Caco-2 (cell line): ENCODE measurements around the gene ZSCAN5C. TPM values are rescaled to one million over a fixed set of nuclear protein-coding genes. Genes with fewer than 3 reads are reported as not detected.

Source experiments
- BruUV-seq: library from RNA; stranded (reverse); fragments of 400-500 nt; replicated peaks from 2 replicates; lab custom pipeline; 2021; lab: Mats Ljungman, UMichigan
- CTCF ChIA-PET: fragments of 300-600 bp; sonication (Branson Sonifier 250); formaldehyde crosslinking; loops from one replicate; lab custom pipeline; 2022; ENCODE audit warnings: antibody characterized with exemption; lab: Charles Lee
- POLR2A ChIA-PET: fragments of 300-600 bp; sonication (Branson Sonifier 250); formaldehyde crosslinking; loops from one replicate; lab custom pipeline; 2022; ENCODE audit warnings: antibody characterized with exemption; lab: Charles Lee
- DNase-seq, 2 experiments: peaks; one replicate each; pipeline versions ENCODE4 v3.0.0 to v3.0.0-alpha.2; 2020 to 2022
- H3K27me3 ChIP-seq: replicated peaks from 2 replicates; pipeline ENCODE4 v1.6.0; 2011; ENCODE audit warnings: low read length; ENCODE audit not compliant: control insufficient read depth, insufficient read depth
- H3K36me3 ChIP-seq: 2 replicates; pipeline ENCODE4 v1.5.1; 2011; ENCODE audit warnings: low read length; ENCODE audit not compliant: control insufficient read depth, insufficient read depth
- H3K4me1 ChIP-seq: fragments of 250-450 bp; sonication (Bioruptor Pico); 2 replicates; pipeline ENCODE4 v1.5.1; 2020; ENCODE audit warnings: mild to moderate bottlenecking
- H3K4me3 ChIP-seq: 2 replicates; pipeline ENCODE4 v1.5.1; 2011; ENCODE audit warnings: low read depth, mild to moderate bottlenecking, control low read depth, low read length
- H3K9me3 ChIP-seq: fragments of 250-450 bp; sonication (Bioruptor Pico); 2 replicates; pipeline ENCODE4 v1.5.1; 2020; ENCODE audit warnings: mild to moderate bottlenecking, moderate library complexity
- H3K27ac Mint-ChIP-seq: one replicate; pipeline ENCODE4 v1.8.0; 2022; ENCODE audit warnings: mixed read lengths; ENCODE audit not compliant: unreplicated experiment
- H3K27me3 Mint-ChIP-seq: one replicate; pipeline ENCODE4 v1.8.0; 2022; ENCODE audit warnings: mixed read lengths; ENCODE audit not compliant: insufficient read depth, unreplicated experiment
- H3K36me3 Mint-ChIP-seq: one replicate; pipeline ENCODE4 v1.8.0; 2022; ENCODE audit warnings: mild to moderate bottlenecking, mixed read lengths; ENCODE audit not compliant: insufficient read depth, unreplicated experiment
- H3K4me1 Mint-ChIP-seq: one replicate; pipeline ENCODE4 v1.8.0; 2022; ENCODE audit warnings: low read depth, mixed read lengths; ENCODE audit not compliant: unreplicated experiment
- H3K4me3 Mint-ChIP-seq: one replicate; pipeline ENCODE4 v1.8.0; 2022; ENCODE audit warnings: mild to moderate bottlenecking, moderate library complexity, mixed read lengths; ENCODE audit not compliant: unreplicated experiment
- H3K9me3 Mint-ChIP-seq: one replicate; pipeline ENCODE4 v1.8.0; 2022; ENCODE audit warnings: mixed read lengths; ENCODE audit not compliant: unreplicated experiment
- intact Hi-C: fragments of 100-400 bp; cut with micrococcal nuclease; formaldehyde crosslinking; loops from one replicate; pipeline ENCODE4 v1.10.0; 2022; ENCODE audit not compliant: unreplicated experiment
- total RNA-seq: library from RNA; stranded (reverse); gene quantifications from 2 replicates; pipeline ENCODE4 v1.2.3, GENCODE V29; 2022
- TF ChIP-seq, protein P1 (sequence below), 2 experiments: fragments of 200-600 bp in 1 of 2; IDR thresholded peaks; 1 replicate in 1 of 2; 2 replicates in 1 of 2; pipeline versions ENCODE4 v1.5.1 to v1.8.0; 2011 to 2022; ENCODE audit warnings: antibody characterized with exemption in 1 of 2, control low read depth in 1 of 2, inconsistent platforms in 1 of 2, low read depth in 1 of 2, low read length in 1 of 2, mild to moderate bottlenecking in 1 of 2, moderate library complexity in 1 of 2; ENCODE audit not compliant: insufficient read depth in 1 of 2, severe bottlenecking in 1 of 2, unreplicated experiment in 1 of 2

The ZSCAN5C gene
- total RNA-seq, 1 experiment from 2014 or later: not detected

DNA sequence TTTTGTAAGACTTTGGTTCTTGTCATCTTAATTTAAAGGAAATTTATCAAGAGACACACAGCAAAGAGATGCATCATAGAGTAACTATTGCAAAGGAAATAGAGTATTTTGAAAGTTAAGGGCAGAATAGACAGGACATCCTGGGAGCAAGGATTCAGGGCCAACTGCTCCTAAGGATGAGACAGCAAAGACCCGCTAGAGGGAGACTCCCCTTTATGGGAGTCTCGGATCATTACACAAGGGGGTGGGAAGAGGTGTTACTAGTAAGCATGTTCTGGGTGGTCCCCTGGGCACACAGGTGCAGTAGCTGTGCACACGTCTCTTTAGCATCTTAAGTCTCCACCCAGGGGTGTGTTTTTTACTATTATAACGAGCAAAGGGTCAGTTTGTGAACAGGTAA lies 9.6 kb downstream of the ZSCAN5C start:
- no peak overlapping the region for H3K27ac Mint-ChIP-seq
- H3K4me3 ChIP-seq: no peak overlapping the region
- intact Hi-C loops: no loop called here
- H3K9me3 Mint-ChIP-seq: no peaks in the 10 kb centered on the region
- ChIA-PET CTCF (no interaction called here), POLR2A (no interaction called here)
- TF ChIP-seq, protein P1, sequence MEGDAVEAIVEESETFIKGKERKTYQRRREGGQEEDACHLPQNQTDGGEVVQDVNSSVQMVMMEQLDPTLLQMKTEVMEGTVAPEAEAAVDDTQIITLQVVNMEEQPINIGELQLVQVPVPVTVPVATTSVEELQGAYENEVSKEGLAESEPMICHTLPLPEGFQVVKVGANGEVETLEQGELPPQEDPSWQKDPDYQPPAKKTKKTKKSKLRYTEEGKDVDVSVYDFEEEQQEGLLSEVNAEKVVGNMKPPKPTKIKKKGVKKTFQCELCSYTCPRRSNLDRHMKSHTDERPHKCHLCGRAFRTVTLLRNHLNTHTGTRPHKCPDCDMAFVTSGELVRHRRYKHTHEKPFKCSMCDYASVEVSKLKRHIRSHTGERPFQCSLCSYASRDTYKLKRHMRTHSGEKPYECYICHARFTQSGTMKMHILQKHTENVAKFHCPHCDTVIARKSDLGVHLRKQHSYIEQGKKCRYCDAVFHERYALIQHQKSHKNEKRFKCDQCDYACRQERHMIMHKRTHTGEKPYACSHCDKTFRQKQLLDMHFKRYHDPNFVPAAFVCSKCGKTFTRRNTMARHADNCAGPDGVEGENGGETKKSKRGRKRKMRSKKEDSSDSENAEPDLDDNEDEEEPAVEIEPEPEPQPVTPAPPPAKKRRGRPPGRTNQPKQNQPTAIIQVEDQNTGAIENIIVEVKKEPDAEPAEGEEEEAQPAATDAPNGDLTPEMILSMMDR (IDR thresholded peaks at IDR 0.05; ENCODE audit: insufficient read depth in 1 of 2, low read depth in 1 of 2, low read length in 1 of 2, severe bottlenecking in 1 of 2, unreplicated experiment in 1 of 2): no peak
- H3K4me1 Mint-ChIP-seq: no peaks in the 10 kb centered on the region
- DNase-seq: no peak
- BruUV-seq: no TSS peak
- peaks cover 11% of the 10 kb centered on the region for H3K27me3 Mint-ChIP-seq
- no peak overlapping the region for H3K4me3 Mint-ChIP-seq
- no peaks in the 10 kb centered on the region for H3K4me1 ChIP-seq
- no peaks in the 10 kb centered on the region for H3K27me3 ChIP-seq
- no peaks in the 10 kb centered on the region for H3K36me3 Mint-ChIP-seq
- no peaks in the 10 kb centered on the region for H3K36me3 ChIP-seq
- H3K9me3 ChIP-seq: no peaks in the 10 kb centered on the region

DNA sequence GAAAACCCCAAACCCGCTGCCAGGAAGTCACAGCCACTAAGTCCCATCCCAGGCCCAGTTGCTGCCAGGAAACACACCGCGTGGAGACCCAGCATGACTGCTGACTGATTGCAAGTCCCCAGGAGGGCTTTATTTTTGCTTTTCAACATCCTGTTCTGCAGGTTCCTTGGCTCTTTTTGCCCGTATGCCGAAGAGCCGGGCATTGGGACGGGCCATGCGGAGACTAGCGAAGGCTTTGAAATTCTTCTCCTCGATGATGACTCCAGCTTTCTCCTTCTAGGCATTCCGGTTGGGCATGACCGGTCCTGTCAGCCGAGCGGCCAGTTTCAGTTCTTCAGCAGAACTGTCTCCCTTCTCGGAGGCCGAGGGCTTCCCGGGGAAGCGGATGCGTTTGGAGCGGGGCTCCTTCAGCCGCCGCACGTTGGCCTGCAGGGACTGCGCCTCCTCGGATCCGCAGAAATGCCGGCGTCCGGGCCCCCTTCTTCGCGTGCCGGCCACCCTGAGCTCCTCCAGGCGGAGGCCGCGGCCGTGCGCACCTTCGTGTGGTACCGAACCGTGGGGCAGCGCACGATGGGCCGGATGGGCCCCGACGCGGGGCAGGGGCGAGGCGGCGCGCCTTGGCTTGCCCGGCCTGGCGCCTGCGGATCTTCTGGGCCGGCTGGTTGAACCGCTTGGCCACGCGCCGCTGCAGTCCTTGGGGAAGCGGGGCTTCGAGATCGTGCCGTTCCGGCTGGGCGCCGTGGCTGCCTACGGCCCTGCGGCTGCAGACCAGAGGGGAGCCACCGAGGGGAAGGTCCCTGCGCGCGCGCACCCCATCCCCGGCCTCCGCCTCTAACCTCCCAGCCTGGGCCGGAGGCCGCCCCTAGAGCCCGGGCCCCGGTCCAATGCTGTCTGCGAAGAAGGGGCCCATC lies 15.2 kb downstream of the ZSCAN5C start:
- TF ChIP-seq, protein P1 (IDR thresholded peaks at IDR 0.05; ENCODE audit: insufficient read depth in 1 of 2, low read depth in 1 of 2, low read length in 1 of 2, severe bottlenecking in 1 of 2, unreplicated experiment in 1 of 2): no peak
- H3K4me3 Mint-ChIP-seq: no peak overlapping the region
- H3K27me3 ChIP-seq: no peaks in the 10 kb centered on the region
- intact Hi-C loops: no loop called here
- H3K4me3 ChIP-seq: no peak overlapping the region
- H3K27ac Mint-ChIP-seq: no peak overlapping the region
- DNase-seq: no peak
- no TSS peak for BruUV-seq
- peaks cover 3% of the 10 kb centered on the region for H3K27me3 Mint-ChIP-seq
- H3K4me1 ChIP-seq: no peaks in the 10 kb centered on the region
- H3K9me3 ChIP-seq: no peaks in the 10 kb centered on the region
- H3K36me3 Mint-ChIP-seq: no peaks in the 10 kb centered on the region
- no peaks in the 10 kb centered on the region for H3K36me3 ChIP-seq
- ChIA-PET POLR2A (no interaction called here), CTCF (no interaction called here)
- no peaks in the 10 kb centered on the region for H3K9me3 Mint-ChIP-seq
- H3K4me1 Mint-ChIP-seq: no peaks in the 10 kb centered on the region

DNA sequence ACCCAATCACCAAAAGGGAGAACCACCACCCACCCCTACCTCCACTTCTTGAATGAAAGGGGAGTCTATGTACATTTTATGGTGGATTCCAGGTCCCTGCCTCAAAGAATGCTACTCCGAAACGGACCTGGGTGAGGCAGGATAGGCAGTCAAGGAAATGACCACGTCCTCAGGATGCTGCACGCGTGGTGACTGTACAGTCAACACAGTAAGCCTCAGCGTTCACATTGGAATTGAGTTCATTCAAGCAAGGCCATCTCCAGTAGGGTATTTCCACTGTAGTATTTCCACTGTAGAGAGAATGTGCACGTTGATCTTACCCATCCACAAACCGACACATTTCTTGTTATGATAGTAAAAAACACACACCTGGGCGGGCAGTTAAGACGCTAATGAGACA lies 16.9 kb downstream of the ZSCAN5C start:
- no peaks in the 10 kb centered on the region for H3K36me3 Mint-ChIP-seq

More for the DNA sequence above, 16.9 kb downstream of the ZSCAN5C start:
- H3K9me3 Mint-ChIP-seq: no peaks in the 10 kb centered on the region
- Histone ChIP-seq H3K4me1 (no peaks in the 10 kb centered on the region), H3K36me3 (no peaks in the 10 kb centered on the region), H3K27me3 (no peaks in the 10 kb centered on the region), H3K4me3 (no peak overlapping the region), H3K9me3 (no peaks in the 10 kb centered on the region)
- H3K4me3 Mint-ChIP-seq: no peak overlapping the region
- CTCF ChIA-PET: no interaction called here
- no TSS peak for BruUV-seq
- no peak overlapping the region for H3K27ac Mint-ChIP-seq
- DNase-seq: no peak
- no peaks in the 10 kb centered on the region for H3K4me1 Mint-ChIP-seq
- intact Hi-C loops: no loop called here
- no peaks in the 10 kb centered on the region for H3K27me3 Mint-ChIP-seq
- TF ChIP-seq, protein P1 (IDR thresholded peaks at IDR 0.05; ENCODE audit: insufficient read depth in 1 of 2, low read depth in 1 of 2, low read length in 1 of 2, severe bottlenecking in 1 of 2, unreplicated experiment in 1 of 2): no peak
- POLR2A ChIA-PET: no interaction called here
